Endothelial cell of umbilical vein (primary cell): ENCODE results near the gene LANCL1.

Experiments
- CTCF ChIP-seq, 2 donors: IDR thresholded peaks; 1 replicate in 1 of 2; 2 replicates in 1 of 2; pipeline ENCODE4 v1.5.1; 2011; ENCODE audit warnings: low read length in 2 of 2, mild to moderate bottlenecking in 2 of 2, moderate library complexity in 2 of 2, control low read depth in 1 of 2, inconsistent platforms in 1 of 2, low read depth in 1 of 2; ENCODE audit not compliant: insufficient read depth in 1 of 2; ENCODE audit errors: extremely low read depth in 1 of 2
- EZH2 ChIP-seq: IDR thresholded peaks from 2 replicates; pipeline ENCODE4 v1.6.1; 2012; ENCODE audit warnings: borderline replicate concordance, low read depth, mild to moderate bottlenecking, moderate library complexity, low read length, inconsistent platforms; ENCODE audit not compliant: severe bottlenecking
- FOS ChIP-seq: IDR thresholded peaks from 2 replicates; pipeline ENCODE4 v1.6.1; 2011; ENCODE audit warnings: mild to moderate bottlenecking, low read length, moderate library complexity, borderline replicate concordance; ENCODE audit not compliant: insufficient read depth
- JUN ChIP-seq: IDR thresholded peaks from 2 replicates; pipeline ENCODE4 v1.6.1; 2011; ENCODE audit warnings: borderline replicate concordance, low read depth; ENCODE audit not compliant: insufficient read length, insufficient read depth
- MAX ChIP-seq: IDR thresholded peaks from 2 replicates; pipeline ENCODE4 v1.6.1; 2011; ENCODE audit not compliant: insufficient read depth, insufficient read length
- MYC ChIP-seq: IDR thresholded peaks from one replicate; pipeline ENCODE4 v1.6.1; 2011; ENCODE audit warnings: mild to moderate bottlenecking, low read depth, low read length
- POLR2A ChIP-seq: IDR thresholded peaks from 2 replicates; pipeline ENCODE4 v1.6.1; 2012; ENCODE audit warnings: low read depth, mild to moderate bottlenecking, control low read depth, low read length
- POLR2AphosphoS5 ChIP-seq: IDR thresholded peaks from 2 replicates; pipeline ENCODE4 v1.6.1; 2012; ENCODE audit warnings: low read depth, mild to moderate bottlenecking, control low read depth, low read length, moderate library complexity; ENCODE audit not compliant: insufficient read depth

- TF ChIP-seq POLR2A (no peak), CTCF (IDR thresholded peaks at IDR 0.05; ENCODE audit: extremely low read depth in 1 of 2, insufficient read depth in 1 of 2, low read depth in 1 of 2, low read length in 2 of 2) (no peak), MYC (no peak), JUN (no peak), FOS (no peak), POLR2AphosphoS5 (no peak), MAX (no peak), EZH2 (no peak)
Observed at GRCh38 chr2:210422366-210422765, 54.2 kb downstream of the LANCL1 start.
